Activated CD8-positive, alpha-beta T cell treated with anti-CD3 and anti-CD28 coated beads for 36 hours (primary cell): Measurements from ENCODE around the gene LCN6. TPM values are rescaled to one million over a fixed set of nuclear protein-coding genes. Genes with fewer than 3 reads are reported as not detected.

Experiments used
- ATAC-seq: fragments of 200-7000 bp; cut with Tn5 transposase; one replicate; pipeline ENCODE4 v1.10.0; 2021; ENCODE audit warnings: mild to moderate bottlenecking, moderate library complexity
- CTCF ChIA-PET: fragments of 350-600 bp; sonication (Branson Sonifier 250); formaldehyde crosslinking; loops from one replicate; lab custom pipeline; 2021; ENCODE audit warnings: antibody characterized with exemption; lab: Charles Lee
- POLR2A ChIA-PET: fragments of 350-600 bp; sonication (Branson Sonifier 250); formaldehyde crosslinking; loops from one replicate; lab custom pipeline; 2021; ENCODE audit warnings: antibody characterized with exemption; lab: Charles Lee
- DNase-seq: peaks from one replicate; pipeline ENCODE4 v3.0.0-alpha.2; 2020
- H3K27ac Mint-ChIP-seq: one replicate; pipeline ENCODE4 v1.8.0; 2021; ENCODE audit warnings: mild to moderate bottlenecking, mixed read lengths
- H3K27me3 Mint-ChIP-seq: one replicate; pipeline ENCODE4 v1.8.0; 2021; ENCODE audit warnings: mixed read lengths
- H3K36me3 Mint-ChIP-seq: one replicate; pipeline ENCODE4 v1.8.0; 2021; ENCODE audit warnings: low read depth, mixed read lengths
- H3K4me1 Mint-ChIP-seq: one replicate; pipeline ENCODE4 v1.8.0; 2021; ENCODE audit warnings: low read depth, mixed read lengths
- H3K4me3 Mint-ChIP-seq: one replicate; pipeline ENCODE4 v1.8.0; 2021; ENCODE audit warnings: mild to moderate bottlenecking, moderate library complexity, mixed read lengths
- H3K9me3 Mint-ChIP-seq: one replicate; pipeline ENCODE4 v1.8.0; 2021; ENCODE audit warnings: mixed read lengths
- intact Hi-C: fragments of 100-400 bp; cut with micrococcal nuclease; formaldehyde crosslinking; loops from one replicate; pipeline ENCODE4 v1.10.0; 2022
- total RNA-seq, 2 experiments: library from RNA; stranded (reverse); gene quantifications; one replicate each; pipeline ENCODE4 v1.2.3, GENCODE V29; 2021
- TF ChIP-seq, protein P1 (sequence below): fragments of 200-600 bp; IDR thresholded peaks from one replicate; pipeline ENCODE4 v1.8.0; 2022; ENCODE audit warnings: antibody characterized with exemption, mild to moderate bottlenecking

LCN6 gene
- total RNA-seq, 2 experiments from 2014 or later = not detected

DNA sequence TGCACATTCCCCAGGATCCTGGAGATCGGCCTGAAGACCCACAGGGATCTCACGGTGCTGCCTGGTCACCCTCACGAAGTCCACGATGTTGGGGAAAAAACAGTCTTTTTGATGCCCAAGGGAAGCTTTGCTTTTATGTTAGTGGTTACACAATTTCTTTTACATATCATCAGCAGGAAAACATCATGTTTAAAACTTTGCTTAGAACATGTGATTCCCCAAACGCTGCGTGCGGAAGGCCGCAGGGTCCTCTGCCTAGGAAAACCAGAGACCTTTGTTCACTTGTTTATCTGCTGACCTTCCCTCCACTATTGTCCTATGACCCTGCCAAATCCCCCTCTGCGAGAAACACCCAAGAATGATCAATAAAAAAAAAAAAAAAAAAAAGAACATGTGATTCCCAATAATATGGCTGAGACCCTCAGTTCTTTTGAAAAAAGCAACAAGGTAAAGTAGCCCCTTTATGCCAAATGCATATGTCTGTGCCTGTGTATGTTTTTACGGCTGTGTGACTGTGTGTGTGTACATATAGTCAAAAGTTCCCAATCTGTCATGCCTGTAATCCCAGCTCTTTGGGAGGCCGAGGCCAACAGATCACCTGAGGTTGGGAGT, 49.6 kb downstream of the LCN6 start:
- no peaks in the 10 kb centered on the region for H3K36me3 Mint-ChIP-seq

DNA sequence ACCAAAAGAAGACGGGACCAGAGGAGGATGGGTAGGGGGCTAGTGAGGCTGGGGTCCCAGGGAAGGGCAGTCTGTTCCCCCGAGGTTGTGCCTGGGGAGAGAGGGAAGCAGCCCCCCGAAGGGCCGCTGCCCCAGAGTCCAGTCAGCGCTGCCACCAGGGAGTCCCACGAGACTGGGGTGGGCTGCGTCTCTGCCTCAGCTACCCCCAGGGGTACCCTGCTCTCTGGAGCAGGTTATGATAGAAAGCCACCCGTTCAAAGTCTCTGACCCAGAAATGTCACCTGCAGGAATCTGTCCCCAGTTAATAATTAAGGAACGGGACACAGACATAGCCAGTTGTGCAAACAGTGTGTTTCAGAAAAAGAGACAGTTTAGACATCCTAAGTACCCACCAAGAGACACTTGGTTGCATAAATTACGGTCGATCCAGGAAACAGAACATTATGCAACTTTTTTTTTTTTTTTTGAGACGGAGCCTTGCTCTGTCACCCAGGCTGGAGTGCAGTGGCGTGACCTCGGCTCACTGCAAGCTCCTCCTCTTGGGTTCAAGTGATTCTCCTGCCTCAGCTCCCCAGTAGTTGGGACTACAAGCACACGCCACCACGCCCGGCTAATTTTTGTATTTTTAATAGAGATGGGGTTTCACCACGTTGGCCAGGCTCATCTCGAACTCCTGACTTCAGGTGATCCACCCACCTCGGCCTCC, 50.4 kb downstream of the LCN6 start:
- POLR2A ChIA-PET = interaction anchor here (0.5 to 7.6 kb wide), 3 partner anchors 26 to 115 kb away, joined by 3 to 44 read pairs (median 3); no protein-coding TSS in a partner anchor

More for the DNA sequence above, 49.6 kb downstream of the LCN6 start:
- POLR2A ChIA-PET = interaction anchor here (2.7 to 7.6 kb wide), 2 partner anchors 11 to 29 kb away, joined by 10 to 44 read pairs; partner anchors contain the start of gene AGPAT2
- Mint-ChIP-seq H3K4me1 (peaks cover 26% of the 10 kb centered on the region), H3K4me3 (no peak overlapping the region), H3K9me3 (no peaks in the 10 kb centered on the region), H3K27me3 (peaks cover 16% of the 10 kb centered on the region), H3K27ac (no peak overlapping the region)
- DNase-seq = no peak
- ATAC-seq = no peak
- TF ChIP-seq, protein P1, sequence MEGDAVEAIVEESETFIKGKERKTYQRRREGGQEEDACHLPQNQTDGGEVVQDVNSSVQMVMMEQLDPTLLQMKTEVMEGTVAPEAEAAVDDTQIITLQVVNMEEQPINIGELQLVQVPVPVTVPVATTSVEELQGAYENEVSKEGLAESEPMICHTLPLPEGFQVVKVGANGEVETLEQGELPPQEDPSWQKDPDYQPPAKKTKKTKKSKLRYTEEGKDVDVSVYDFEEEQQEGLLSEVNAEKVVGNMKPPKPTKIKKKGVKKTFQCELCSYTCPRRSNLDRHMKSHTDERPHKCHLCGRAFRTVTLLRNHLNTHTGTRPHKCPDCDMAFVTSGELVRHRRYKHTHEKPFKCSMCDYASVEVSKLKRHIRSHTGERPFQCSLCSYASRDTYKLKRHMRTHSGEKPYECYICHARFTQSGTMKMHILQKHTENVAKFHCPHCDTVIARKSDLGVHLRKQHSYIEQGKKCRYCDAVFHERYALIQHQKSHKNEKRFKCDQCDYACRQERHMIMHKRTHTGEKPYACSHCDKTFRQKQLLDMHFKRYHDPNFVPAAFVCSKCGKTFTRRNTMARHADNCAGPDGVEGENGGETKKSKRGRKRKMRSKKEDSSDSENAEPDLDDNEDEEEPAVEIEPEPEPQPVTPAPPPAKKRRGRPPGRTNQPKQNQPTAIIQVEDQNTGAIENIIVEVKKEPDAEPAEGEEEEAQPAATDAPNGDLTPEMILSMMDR = no peak
- CTCF ChIA-PET = interaction anchor here (1.3 kb wide), 1 partner anchor 29 kb away, joined by 3 read pairs; no protein-coding TSS in a partner anchor
- intact Hi-C loops = no loop called here

DNA sequence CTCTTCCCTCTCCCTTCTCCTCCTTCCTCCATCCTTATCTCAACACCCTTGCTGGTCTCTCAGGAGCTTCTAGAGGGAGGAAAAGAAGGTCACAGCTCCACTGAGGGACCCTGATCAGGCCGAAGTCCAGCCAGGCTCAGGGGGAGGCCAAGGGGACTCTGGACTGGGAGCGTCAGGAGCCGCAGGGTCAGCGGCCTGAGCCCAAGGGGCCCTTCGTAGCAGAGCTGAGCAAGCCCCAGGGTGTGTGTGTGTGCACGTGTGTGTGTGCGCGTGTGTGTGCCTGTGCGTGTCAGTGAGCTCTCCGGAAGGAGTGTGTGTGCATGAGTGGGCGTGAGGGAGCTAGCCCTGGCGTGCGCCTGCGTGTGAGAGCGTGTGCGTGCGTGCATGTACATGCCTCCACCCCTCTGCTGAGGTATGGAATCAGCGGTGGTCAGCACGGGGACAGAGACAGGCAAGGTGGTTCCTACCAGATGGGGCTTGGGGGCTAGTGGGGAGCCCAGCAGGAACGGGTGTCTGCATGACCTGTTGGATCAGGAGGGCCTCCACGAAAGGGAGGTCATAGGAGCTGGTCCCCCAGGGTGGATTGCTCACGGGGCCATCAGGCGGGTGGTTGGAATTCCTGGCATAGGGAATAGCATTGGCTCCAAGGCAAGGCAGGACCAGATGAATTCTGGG, 51.0 kb downstream of the LCN6 start:
- TF ChIP-seq, protein P1 = no peak
- no peaks in the 10 kb centered on the region for H3K36me3 Mint-ChIP-seq
- DNase-seq = no peak
- no peak overlapping the region for H3K4me3 Mint-ChIP-seq
- CTCF ChIA-PET = interaction anchor here (1.3 kb wide), 1 partner anchor 26 kb away, joined by 3 read pairs; no protein-coding TSS in a partner anchor
- H3K9me3 Mint-ChIP-seq = no peaks in the 10 kb centered on the region
- ATAC-seq = no peak
- no peak overlapping the region for H3K27ac Mint-ChIP-seq
- intact Hi-C loops = no loop called here
- peaks cover 23% of the 10 kb centered on the region for H3K4me1 Mint-ChIP-seq
- peaks cover 13% of the 10 kb centered on the region for H3K27me3 Mint-ChIP-seq
- POLR2A ChIA-PET = interaction anchor here (1.6 to 7.6 kb wide), 2 partner anchors 26 to 31 kb away, joined by 3 to 44 read pairs; no protein-coding TSS in a partner anchor

More for the DNA sequence above, 50.4 kb downstream of the LCN6 start:
- DNase-seq = no peak
- no peak for ATAC-seq
- CTCF ChIA-PET = interaction anchor here (1.3 kb wide), 1 partner anchor 27 kb away, joined by 3 read pairs; no protein-coding TSS in a partner anchor
- H3K27me3 Mint-ChIP-seq = peaks cover 14% of the 10 kb centered on the region
- H3K4me3 Mint-ChIP-seq = no peak overlapping the region
- no peaks in the 10 kb centered on the region for H3K9me3 Mint-ChIP-seq
- H3K36me3 Mint-ChIP-seq = no peaks in the 10 kb centered on the region
- no peak overlapping the region for H3K27ac Mint-ChIP-seq
- TF ChIP-seq, protein P1 = no peak
- intact Hi-C loops = no loop called here
- peaks cover 24% of the 10 kb centered on the region for H3K4me1 Mint-ChIP-seq

DNA sequence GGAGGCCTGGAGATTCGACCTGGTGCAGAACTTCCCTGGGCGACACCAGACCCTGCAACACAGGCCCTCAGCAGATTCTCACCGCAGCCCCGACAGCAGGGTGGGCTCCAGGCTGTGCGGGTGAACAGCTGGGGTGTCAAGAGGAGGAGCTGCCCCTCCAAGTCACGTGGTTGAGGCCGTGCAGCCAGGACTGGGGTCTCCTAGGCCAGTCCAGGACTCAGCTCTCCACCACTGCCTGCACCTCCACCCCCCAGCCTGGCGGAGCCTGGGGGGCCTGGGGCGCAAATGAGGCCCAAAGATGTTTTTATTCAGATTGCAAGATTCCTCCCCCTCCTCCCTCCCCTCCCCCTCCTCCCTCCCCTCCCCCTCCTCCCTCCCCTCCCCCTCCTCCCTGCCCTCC, 51.8 kb downstream of the LCN6 start:
- ChIA-PET CTCF (interaction anchor here (1.3 kb wide), 1 partner anchor 10 kb away, joined by 3 read pairs; no protein-coding TSS in a partner anchor), POLR2A (interaction anchor here (7.6 kb wide), 1 partner anchor 31 kb away, joined by 44 read pairs; no protein-coding TSS in a partner anchor)
- Mint-ChIP-seq H3K9me3 (no peaks in the 10 kb centered on the region), H3K27ac (no peak overlapping the region), H3K4me3 (no peak overlapping the region), H3K4me1 (peaks cover 16% of the 10 kb centered on the region), H3K36me3 (no peaks in the 10 kb centered on the region), H3K27me3 (peaks cover 11% of the 10 kb centered on the region)
- intact Hi-C loops = no loop called here
- ATAC-seq = no peak
- TF ChIP-seq, protein P1 = no peak
- DNase-seq = no peak
